ENCODE measurements around the gene CDH10. TPM values are rescaled to one million over a fixed set of nuclear protein-coding genes. Genes with fewer than 3 reads are reported as not detected.

The CDH10 gene
- total RNA-seq, 1 donor from 2014 or later: 0.11 TPM

DNA sequence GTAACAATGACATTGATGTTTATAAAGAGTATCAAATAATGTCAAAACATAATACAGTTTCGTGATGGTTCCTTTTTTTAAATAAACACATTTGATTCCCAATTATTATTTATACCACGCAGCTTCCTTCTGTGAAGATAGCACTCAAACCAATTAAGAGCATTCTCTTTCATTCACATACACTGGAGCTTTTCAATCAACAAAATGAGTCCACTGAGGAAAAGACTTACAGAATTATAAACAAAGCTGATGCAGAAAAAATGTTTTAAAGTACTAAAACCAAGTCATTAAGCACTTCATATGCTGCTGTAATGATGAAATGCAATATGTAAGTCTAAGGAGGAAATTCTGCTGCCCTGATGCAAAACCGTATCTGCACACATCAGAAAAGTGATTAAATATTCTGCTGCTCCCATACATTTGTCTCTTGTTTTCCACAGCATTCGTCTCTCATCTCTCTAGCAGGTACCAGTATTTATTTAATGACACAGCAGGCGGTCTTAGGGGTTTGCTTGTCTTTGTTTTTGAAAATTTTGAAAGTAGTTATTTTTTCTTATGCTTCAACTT, 147.1 kb downstream of the CDH10 start:
- ATAC-seq (no peak), DNase-seq (ENCODE audit: missing footprints) (no peak)
- intact Hi-C loops (cut with DNase I): no loop called here

DNA sequence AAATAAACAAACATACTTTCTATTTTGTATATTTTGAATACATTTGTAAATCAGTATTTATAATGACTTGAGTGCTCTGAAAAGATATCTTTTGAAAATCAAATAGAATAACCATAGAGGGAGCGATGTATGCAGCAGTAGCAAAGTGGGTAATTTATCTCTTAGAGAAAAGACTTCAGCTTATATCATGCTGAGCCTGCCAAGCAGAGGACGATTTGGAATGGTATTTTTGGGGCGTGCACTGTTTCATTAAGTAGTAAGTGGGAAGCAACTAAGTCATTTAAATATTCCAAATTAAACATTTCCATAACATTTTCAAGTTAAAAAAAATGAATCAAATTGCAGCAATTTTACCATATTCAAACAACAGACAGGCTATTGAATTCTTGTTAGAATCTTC, 147.6 kb downstream of the CDH10 start:
- intact Hi-C loops (cut with DNase I): no loop called here
- DNase-seq (ENCODE audit: missing footprints): no peak
- no peak for ATAC-seq

DNA sequence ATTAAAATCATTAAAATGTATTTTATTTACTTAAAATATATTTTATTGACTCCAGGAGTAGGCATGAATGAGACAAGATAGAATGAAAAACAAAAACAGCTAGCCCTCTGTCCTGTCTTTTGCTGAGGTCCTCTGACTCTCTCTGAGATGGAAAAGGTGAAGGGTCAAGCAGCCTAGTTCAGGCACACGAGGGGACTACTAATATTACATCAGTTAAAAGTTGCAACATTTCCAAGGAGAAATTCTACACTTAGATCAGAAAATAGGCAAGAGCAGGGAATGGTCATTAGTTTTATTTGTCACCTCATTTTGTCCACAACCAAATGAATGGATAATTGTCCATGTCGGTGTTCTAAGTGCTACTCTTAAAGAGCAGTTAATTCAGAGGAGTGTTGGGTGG, 148.5 kb downstream of the CDH10 start:
- intact Hi-C loops (cut with DNase I): no loop called here
- DNase-seq (ENCODE audit: missing footprints): no peak
- ATAC-seq: no peak

DNA sequence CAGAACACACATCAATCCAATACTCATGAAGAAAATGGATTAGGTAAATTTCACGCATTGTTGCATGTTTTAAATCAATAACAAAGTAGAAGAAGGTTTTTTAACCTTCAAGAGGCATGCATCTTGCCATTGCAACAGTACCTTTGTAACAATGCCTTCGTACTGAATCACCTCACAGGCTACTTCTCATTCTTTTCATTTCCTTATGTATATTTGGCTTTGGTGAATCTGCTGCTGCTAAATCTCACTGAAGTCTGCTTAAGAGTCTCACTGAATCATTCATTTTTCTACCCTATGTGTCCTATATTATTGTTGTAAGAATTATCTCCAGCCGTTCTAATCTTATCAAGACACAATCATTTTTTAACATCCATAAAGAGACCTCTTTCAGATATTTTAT, 152.5 kb downstream of the CDH10 start:
- ATAC-seq: no peak
- DNase-seq (ENCODE audit: missing footprints): no peak
- intact Hi-C loops (cut with DNase I): no loop called here

DNA sequence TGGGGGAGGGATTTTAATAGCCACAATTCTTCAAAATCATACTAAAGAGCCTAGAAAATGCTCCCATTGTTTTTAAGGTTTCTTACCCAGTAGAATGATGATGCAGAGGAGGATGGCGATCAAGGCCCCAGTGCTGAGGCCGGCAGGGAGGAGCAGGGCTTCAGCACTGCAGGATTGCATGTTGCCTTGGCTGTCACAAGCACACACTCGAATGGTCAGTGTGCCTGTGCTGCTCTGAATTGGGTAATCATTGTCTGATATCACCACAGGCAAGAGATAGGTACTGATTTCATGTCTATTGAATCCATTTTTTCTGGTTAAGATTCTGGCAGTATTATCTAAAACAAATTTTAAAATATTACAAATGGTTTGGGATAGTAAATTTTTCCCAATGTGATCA, 153.3 kb downstream of the CDH10 start:
- no peak for ATAC-seq
- no peak for DNase-seq (ENCODE audit: missing footprints)
- intact Hi-C loops (cut with DNase I): no loop called here

DNA sequence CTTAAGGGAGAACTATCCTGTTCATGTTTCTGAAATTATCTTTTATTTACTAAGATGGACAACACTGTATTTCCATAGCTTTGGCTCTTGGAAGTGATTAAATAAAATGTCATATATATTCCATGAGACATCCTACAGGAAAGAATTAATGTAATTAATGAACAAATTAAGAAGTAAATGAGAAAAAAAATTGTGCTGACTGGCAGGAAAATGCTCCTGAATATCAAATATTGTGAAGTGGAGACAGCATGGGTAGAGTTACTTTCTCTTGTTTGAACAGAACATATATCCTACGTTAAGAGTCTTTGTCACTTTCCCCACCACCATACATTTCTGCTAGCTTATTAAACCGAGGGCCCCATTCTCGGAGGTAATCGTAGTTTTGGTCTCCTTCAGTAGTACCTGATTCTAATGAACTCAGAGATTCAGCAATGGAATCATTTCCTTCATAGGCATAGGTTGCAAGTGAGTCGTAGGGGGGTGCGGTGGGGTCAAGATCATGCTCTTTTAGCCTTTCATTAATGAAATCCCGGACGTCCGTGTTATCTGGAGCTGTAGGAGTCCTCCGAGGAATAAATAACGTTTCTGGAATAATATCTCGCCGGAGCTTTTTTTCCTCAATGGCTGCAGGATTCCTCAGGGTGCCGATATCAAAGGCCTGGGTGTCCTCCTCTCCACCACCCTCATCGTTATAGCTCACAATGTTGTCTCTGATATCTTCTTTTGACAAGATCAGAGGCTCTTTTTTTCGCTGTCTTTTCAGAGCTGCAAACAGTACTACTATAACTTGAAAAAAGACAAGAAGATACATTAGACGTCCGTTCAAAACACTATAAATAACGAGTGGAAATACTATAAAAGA, 157.2 kb downstream of the CDH10 start:
- ATAC-seq (no peak), DNase-seq (ENCODE audit: missing footprints) (no peak)
- intact Hi-C loops (cut with DNase I): no loop called here

DNA sequence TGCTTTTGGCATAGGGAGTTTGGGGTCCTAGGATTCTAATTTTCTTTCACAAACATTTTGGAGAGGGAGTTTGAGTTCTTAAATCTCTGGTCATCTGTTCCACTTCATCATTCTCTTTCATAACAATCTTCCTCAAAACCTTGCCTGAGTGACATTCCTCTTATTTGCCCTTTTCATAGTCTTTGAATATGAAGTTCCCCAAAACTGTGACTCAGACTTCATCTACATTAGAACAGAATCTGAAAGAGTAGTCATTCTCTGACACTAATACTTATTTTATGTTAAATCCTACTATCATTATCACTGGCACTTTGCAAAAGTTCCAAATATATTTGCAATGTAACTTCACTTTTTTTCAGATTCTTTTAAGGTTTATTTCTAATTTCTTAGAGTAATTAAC, 163.8 kb downstream of the CDH10 start:
- intact Hi-C loops (cut with DNase I): no loop called here
- DNase-seq (ENCODE audit: missing footprints): no peak
- ATAC-seq: no peak

DNA sequence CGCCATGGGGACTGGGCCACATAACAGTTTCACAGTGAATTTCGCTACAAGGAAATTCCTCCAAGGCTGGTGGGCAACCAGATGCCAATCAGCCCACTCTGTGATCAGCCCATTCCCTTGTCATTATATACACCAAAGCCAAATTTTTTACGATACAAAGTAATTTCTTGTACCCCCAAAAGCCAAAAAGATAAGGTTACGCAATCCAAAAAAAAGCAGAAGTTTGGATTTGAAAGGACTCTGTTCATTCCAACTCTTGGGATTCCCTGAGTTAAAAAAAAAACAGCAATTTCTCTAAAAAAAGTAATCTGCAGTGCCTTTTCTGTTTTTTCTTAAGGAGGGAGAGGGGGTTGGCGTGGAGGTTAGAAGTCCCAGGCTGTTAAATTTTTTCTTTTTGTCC, 166.8 kb downstream of the CDH10 start:
- DNase-seq (ENCODE audit: missing footprints): no peak
- intact Hi-C loops (cut with DNase I): no loop called here
- no peak for ATAC-seq

DNA sequence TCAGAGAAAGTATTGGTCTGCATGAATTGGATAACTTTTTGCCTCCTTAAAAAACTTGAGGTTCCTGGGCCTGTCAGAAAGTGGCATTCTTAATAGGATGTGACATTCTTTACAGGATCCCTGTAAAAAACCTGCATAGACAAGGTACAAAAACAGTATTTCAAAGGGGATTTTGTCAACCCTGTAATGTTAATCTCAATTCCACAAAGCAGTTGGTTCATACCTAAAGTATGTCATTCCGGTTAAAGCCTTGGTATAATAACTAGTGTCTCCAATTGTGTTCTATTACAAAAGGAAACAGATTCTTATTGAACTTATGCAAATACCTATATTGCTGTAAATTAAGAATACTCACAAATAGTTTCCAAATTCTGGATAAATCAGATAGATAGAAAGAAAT, 169.7 kb downstream of the CDH10 start:
- DNase-seq (ENCODE audit: missing footprints): no peak
- ATAC-seq: no peak
- intact Hi-C loops (cut with DNase I): no loop called here

DNA sequence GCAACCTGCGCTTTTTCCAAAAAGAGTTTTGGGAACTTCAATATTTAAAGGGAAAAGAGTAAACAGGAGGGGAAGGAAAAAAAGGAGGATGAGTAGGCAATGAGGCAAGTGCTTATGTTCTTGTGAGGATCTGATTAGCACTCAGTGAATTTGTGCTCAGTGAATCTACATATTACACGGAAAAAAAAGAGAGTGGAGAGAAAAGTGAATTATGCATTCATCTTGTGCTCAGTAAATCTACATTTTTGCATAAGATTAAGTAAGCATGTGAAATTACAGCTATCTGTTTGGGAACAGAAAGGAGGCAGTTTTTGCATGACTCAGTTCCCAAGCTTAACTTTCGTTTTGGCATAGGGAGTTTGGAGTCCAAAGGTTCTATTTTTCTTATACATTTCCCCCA, 170.1 kb downstream of the CDH10 start:
- no peak for ATAC-seq
- DNase-seq (ENCODE audit: missing footprints): no peak

DNA sequence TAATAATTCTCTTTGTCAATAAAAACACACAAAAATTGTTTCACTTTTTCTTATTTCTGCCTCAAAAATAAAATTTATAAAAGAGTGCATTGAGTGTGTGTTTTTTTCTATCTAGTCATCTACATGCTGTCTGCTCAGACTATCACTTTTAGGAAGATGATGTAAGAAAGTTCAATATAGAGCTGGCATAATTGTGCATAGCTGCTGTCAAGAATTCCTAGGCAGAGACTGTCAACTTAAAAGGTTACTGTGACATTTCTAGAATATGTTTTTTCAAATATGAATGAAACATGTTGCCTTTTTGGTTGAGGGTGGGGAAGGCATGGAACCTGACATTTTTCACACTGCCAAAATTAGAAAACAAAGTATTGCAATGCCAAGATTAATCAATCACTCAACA, 172.3 kb downstream of the CDH10 start:
- ATAC-seq (no peak), DNase-seq (ENCODE audit: missing footprints) (no peak)
- intact Hi-C loops (cut with DNase I): no loop called here

More for the DNA sequence above, 170.1 kb downstream of the CDH10 start:
- intact Hi-C loops (cut with DNase I): no loop called here

DNA sequence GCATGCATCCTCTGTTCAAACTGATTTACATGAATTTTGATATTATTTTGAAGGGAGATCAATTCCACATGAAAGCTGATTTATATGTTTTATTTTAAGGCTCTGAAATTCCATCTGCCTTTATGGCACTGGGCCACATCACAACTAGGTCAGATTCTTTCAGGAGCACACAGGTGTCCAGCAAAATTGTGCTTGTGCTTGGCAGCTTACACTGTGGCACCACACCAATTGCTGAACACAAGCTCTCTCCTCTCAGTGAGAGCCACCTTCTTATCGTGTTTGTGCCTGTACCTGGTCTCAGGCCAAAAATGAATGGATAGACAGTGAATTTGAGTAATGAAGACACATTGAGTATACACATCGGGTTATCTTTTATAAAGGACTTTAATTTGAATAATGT, 200.4 kb downstream of the CDH10 start:
- intact Hi-C loops (cut with DNase I): no loop called here
- DNase-seq (ENCODE audit: missing footprints) (no peak), ATAC-seq (peak; percentile 31)

DNA sequence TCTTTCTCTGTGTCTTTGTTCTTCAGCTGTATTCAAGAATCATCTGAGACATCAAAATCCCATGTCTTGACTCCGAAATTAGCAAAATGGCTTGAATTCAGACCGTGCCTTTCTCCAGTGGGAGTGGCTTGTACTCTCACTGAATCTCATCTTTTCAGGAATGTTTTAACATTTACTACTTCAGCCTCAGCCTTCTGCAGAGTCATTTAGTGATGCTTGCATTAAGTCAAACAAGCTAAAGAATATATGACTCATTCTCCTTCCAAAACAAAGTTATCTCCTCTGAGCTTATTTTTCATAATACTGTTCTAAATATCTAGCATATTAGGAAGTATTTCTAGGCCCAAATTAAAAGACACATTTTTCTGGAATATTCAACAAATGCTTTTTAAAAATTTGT, 205.3 kb downstream of the CDH10 start:
- DNase-seq (ENCODE audit: missing footprints) (no peak), ATAC-seq (no peak)
- intact Hi-C loops (cut with DNase I): no loop called here
